H1 (cell line): ENCODE measurements around the gene TTC28. TPM values are rescaled to one million over a fixed set of nuclear protein-coding genes. Genes with fewer than 3 reads are reported as not detected.

ENCODE experiments used
- CTCF ChIA-PET: fragments of 300-600 bp; sonication (Branson Sonifier 250); formaldehyde crosslinking; loops from one replicate; lab custom pipeline; 2021; ENCODE audit not compliant: partially characterized antibody; lab: Charles Lee
- POLR2A ChIA-PET: fragments of 300-600 bp; sonication (Branson Sonifier 250); formaldehyde crosslinking; loops from one replicate; lab custom pipeline; 2021; ENCODE audit warnings: inconsistent platforms; ENCODE audit not compliant: partially characterized antibody; lab: Charles Lee
- DNase-seq, 2 experiments: peaks; one replicate each; pipeline versions ENCODE4 v3.0.0 to v3.0.0-alpha.2; 2010 to 2022; ENCODE audit warnings: low spot score in 2 of 2, low read depth in 1 of 2, mixed read lengths in 1 of 2
- FAIRE-seq: peaks from 2 replicates; lab custom pipeline; 2011; peaks lifted over from hg19 to GRCh38; lab: Jason Lieb, UNC
- H2AFZ ChIP-seq: 2 replicates; pipeline ENCODE4 v1.8.1; 2012; ENCODE audit warnings: low read length, inconsistent platforms
- H2AK5ac ChIP-seq: 2 replicates; pipeline ENCODE4 v1.6.1; 2013; ENCODE audit warnings: low read depth, low read length
- H2BK120ac ChIP-seq: replicated peaks from 2 replicates; pipeline ENCODE3; 2013; ENCODE audit warnings: low read depth, low read length, inconsistent platforms
- H2BK12ac ChIP-seq: 2 replicates; pipeline ENCODE4 v1.6.1; 2013; ENCODE audit warnings: low read depth, low read length
- H2BK15ac ChIP-seq: 2 replicates; pipeline ENCODE4 v1.6.1; 2013; ENCODE audit warnings: low read length
- H2BK20ac ChIP-seq: 2 replicates; pipeline ENCODE4 v1.6.1; 2013; ENCODE audit warnings: low read length
- H2BK5ac ChIP-seq: 2 replicates; pipeline ENCODE4 v1.6.1; 2013; ENCODE audit warnings: low read depth, low read length
- H3K14ac ChIP-seq: 2 replicates; pipeline ENCODE4 v1.6.1; 2013; ENCODE audit warnings: inconsistent platforms; ENCODE audit not compliant: insufficient read length
- H3K18ac ChIP-seq: 2 replicates; pipeline ENCODE4 v1.6.1; 2013; ENCODE audit warnings: low read length; ENCODE audit errors: extremely low read depth
- H3K23ac ChIP-seq: 2 replicates; pipeline ENCODE4 v1.6.1; 2013; ENCODE audit warnings: inconsistent platforms; ENCODE audit not compliant: insufficient read length
- H3K23me2 ChIP-seq: 2 replicates; pipeline ENCODE4 v1.6.1; 2013; ENCODE audit warnings: low read depth, low read length
- H3K27ac ChIP-seq: 2 replicates; pipeline ENCODE4 v1.6.1; 2011; ENCODE audit warnings: low read depth, low read length, inconsistent platforms
- H3K27me3 ChIP-seq, 4 experiments: replicated peaks in 1 of 4; 1 replicate in 1 of 4; 2 replicates in 3 of 4; pipeline versions ENCODE4 v1.6.1 to v1.8.1; 2011 to 2013; ENCODE audit warnings: low read length in 3 of 4, mild to moderate bottlenecking in 3 of 4, inconsistent platforms in 2 of 4, mixed read lengths in 2 of 4, moderate library complexity in 1 of 4; ENCODE audit not compliant: control insufficient read depth in 3 of 4, insufficient read depth in 3 of 4; ENCODE audit errors: extremely low read depth in 1 of 4
- H3K36me3 ChIP-seq, 4 experiments: 2 replicates each; pipeline versions ENCODE4 v1.6.1 to v1.8.1; 2011 to 2013; ENCODE audit warnings: mild to moderate bottlenecking in 4 of 4, low read length in 3 of 4, moderate library complexity in 2 of 4, control low read depth in 1 of 4, inconsistent platforms in 1 of 4; ENCODE audit not compliant: insufficient read depth in 4 of 4, control insufficient read depth in 2 of 4
- H3K4ac ChIP-seq: replicated peaks from 2 replicates; pipeline ENCODE3; 2013; ENCODE audit warnings: low read length, low read depth, mixed read lengths, inconsistent platforms; ENCODE audit not compliant: insufficient read length
- H3K4me1 ChIP-seq, 4 experiments: replicated peaks in 1 of 4; 1 replicate in 1 of 4; 2 replicates in 3 of 4; pipeline versions ENCODE4 v1.6.1 to v1.8.1; 2011 to 2013; ENCODE audit warnings: low read length in 3 of 4, inconsistent platforms in 2 of 4, mixed read lengths in 1 of 4; ENCODE audit not compliant: insufficient read depth in 4 of 4, control insufficient read depth in 3 of 4
- H3K4me2 ChIP-seq, 2 experiments: 2 replicates each; pipeline versions ENCODE4 v1.6.1 to v1.8.1; 2011 to 2013; ENCODE audit warnings: low read depth in 2 of 2, low read length in 2 of 2, control low read depth in 1 of 2, inconsistent platforms in 1 of 2, mild to moderate bottlenecking in 1 of 2; ENCODE audit not compliant: insufficient read depth in 1 of 2
- H3K4me3 ChIP-seq, 4 experiments: fragments of 200-600, 300-600 bp in 1 of 4; sonication (generic), shearing (Covaris generic), sonication (Bioruptor Twin) in 1 of 4; 2 replicates each; pipeline versions ENCODE4 v1.5.1 to v1.8.1; 2011 to 2016; ENCODE audit warnings: low read length in 4 of 4, low read depth in 3 of 4, control low read depth in 2 of 4, inconsistent platforms in 2 of 4, mild to moderate bottlenecking in 2 of 4, mixed read lengths in 1 of 4, moderate library complexity in 1 of 4; ENCODE audit not compliant: insufficient read depth in 2 of 4; ENCODE audit errors: extremely low read depth in 1 of 4
- H3K56ac ChIP-seq: replicated peaks from 2 replicates; pipeline ENCODE3; 2013; ENCODE audit warnings: low read depth, mild to moderate bottlenecking, mixed read lengths, low read length, inconsistent platforms; ENCODE audit not compliant: insufficient read length
- H3K79me1 ChIP-seq: 2 replicates; pipeline ENCODE4 v1.6.1; 2013; ENCODE audit warnings: low read depth, low read length, control low read depth
- H3K79me2 ChIP-seq, 2 experiments: 2 replicates each; pipeline versions ENCODE4 v1.6.1 to v1.8.1; 2012 to 2013; ENCODE audit warnings: low read length in 2 of 2, mild to moderate bottlenecking in 2 of 2, inconsistent platforms in 1 of 2; ENCODE audit not compliant: insufficient read depth in 2 of 2, control insufficient read depth in 1 of 2
- H3K9ac ChIP-seq, 4 experiments: replicated peaks in 1 of 4; 1 replicate in 1 of 4; 2 replicates in 3 of 4; pipeline versions ENCODE4 v1.6.1 to v1.8.1; 2011 to 2013; ENCODE audit warnings: low read depth in 3 of 4, low read length in 3 of 4, control low read depth in 2 of 4, mild to moderate bottlenecking in 2 of 4, moderate library complexity in 2 of 4, inconsistent platforms in 1 of 4; ENCODE audit errors: extremely low read depth in 1 of 4
- H3K9me3 ChIP-seq, 2 experiments: 2 replicates each; pipeline versions ENCODE4 v1.6.1 to v1.8.1; 2012 to 2013; ENCODE audit warnings: mild to moderate bottlenecking in 2 of 2, moderate library complexity in 2 of 2, control low read depth in 1 of 2, inconsistent platforms in 1 of 2, low read depth in 1 of 2, low read length in 1 of 2, mixed read lengths in 1 of 2; ENCODE audit not compliant: insufficient read depth in 2 of 2
- H4K20me1 ChIP-seq, 2 experiments: replicated peaks in 1 of 2; 2 replicates each; pipeline versions ENCODE3 to v1.8.1; 2011 to 2013; ENCODE audit warnings: inconsistent platforms in 2 of 2, low read length in 2 of 2, mild to moderate bottlenecking in 1 of 2; ENCODE audit not compliant: insufficient read depth in 2 of 2, control insufficient read depth in 1 of 2
- H4K5ac ChIP-seq: 2 replicates; pipeline ENCODE4 v1.6.1; 2013; ENCODE audit warnings: low read length, low read depth, mixed read lengths, inconsistent platforms; ENCODE audit not compliant: insufficient read length
- H4K8ac ChIP-seq: 2 replicates; pipeline ENCODE4 v1.8.0; 2013; ENCODE audit warnings: mild to moderate bottlenecking, moderate library complexity, low read length, inconsistent platforms; ENCODE audit not compliant: insufficient read depth; ENCODE audit errors: extremely low read depth
- H4K91ac ChIP-seq: replicated peaks from 2 replicates; pipeline ENCODE3; 2013; ENCODE audit warnings: low read length, mixed read lengths, inconsistent platforms; ENCODE audit not compliant: insufficient read length
- WGBS, 2 experiments: shearing (Covaris generic) in 1 of 2; methylation state at CpG; one replicate each; pipeline versions ENCODE4 v1.1.6 to v1.1.7; 2013 to 2015; ENCODE audit warnings: low lambda C conversion rate in 2 of 2, mixed read lengths in 2 of 2, inconsistent platforms in 1 of 2, low coverage in 1 of 2, missing lambda C conversion rate in 1 of 2; ENCODE audit not compliant: insufficient replicate concordance in 2 of 2, insufficient coverage in 1 of 2, insufficient read length in 1 of 2; ENCODE audit errors: extremely low coverage in 1 of 2, missing lambda C conversion rate in 1 of 2; 5-methylcytosine and 5-hydroxymethylcytosine counted together
- polyA plus RNA-seq, 7 experiments: library from polyadenylated mRNA; depleted of rRNA in 3 of 7; stranded (reverse) in 5 of 7; unstranded in 2 of 7; fragments of >200 nt in 5 of 7; fragments of 200-250 nt in 2 of 7; gene quantifications; 1 replicate in 5 of 7; 2 replicates in 1 of 7; 4 replicates in 1 of 7; pipeline versions ENCODE4 v1.2.1 to v1.2.3, GENCODE V29; 2011 to 2013; ENCODE audit warnings: missing spikeins in 2 of 7, mixed read lengths in 2 of 7
- total RNA-seq: library from RNA; stranded (reverse); fragmentation: NEBNext Ultra II Directional; extraction: Animal tissue kit (Norgen Biotek cat#: 25700); gene quantifications from 2 replicates; pipeline ENCODE4 v1.2.1, GENCODE V29; 2021

The TTC28 gene
- total and polyA plus RNA-seq, 2 of the 8 experiments (the other 6 are each of a cell fraction or from before 2014, with no cell fraction given): 2.6 to 12.6 TPM

GRCh38 chr22:28440592-28441390 is 238.8 kb downstream of the TTC28 start:
- H3K56ac ChIP-seq: no peak overlapping the region
- H3K27me3 ChIP-seq: no peaks in the 10 kb centered on the region; a peak in 1 of 7 replicates
- DNase-seq (no peak), FAIRE-seq (no peak)
- H3K27ac ChIP-seq: no peak overlapping the region
- H2BK12ac ChIP-seq: no peak overlapping the region
- H4K5ac ChIP-seq: no peak overlapping the region
- no peaks in the 10 kb centered on the region for H4K20me1 ChIP-seq
- no peak overlapping the region for H3K9ac ChIP-seq
- no peaks in the 10 kb centered on the region for H3K36me3 ChIP-seq
- no peaks in the 10 kb centered on the region for H3K79me1 ChIP-seq
- H4K8ac ChIP-seq: no peak overlapping the region
- WGBS, 2 experiments: 85% methylated on average over 4 of the region's 4 CpGs; no CpG with 5 or more reads in 1 of the 2 experiments
- H2BK5ac ChIP-seq: no peak overlapping the region
- no peak overlapping the region for H3K14ac ChIP-seq
- H3K23ac ChIP-seq: no peak overlapping the region
- ChIA-PET CTCF (interaction anchor here (0.6 to 7.2 kb wide), 10 partner anchors 10 to 461 kb away, joined by 3 to 51 read pairs (median 3); no protein-coding TSS in a partner anchor), POLR2A (no interaction called here)
- no peak overlapping the region; a peak in 1 of 4 replicates for H3K4me2 ChIP-seq
- H3K4me1 ChIP-seq: peaks cover 0 to 3% (median 1%) of the 10 kb centered on the region in 4 experiments; a peak in 2 of 7 replicates
- no peak overlapping the region for H3K18ac ChIP-seq
- H3K79me2 ChIP-seq: no peaks in the 10 kb centered on the region
- no peak overlapping the region for H4K91ac ChIP-seq
- no peak overlapping the region for H2BK20ac ChIP-seq
- H3K23me2 ChIP-seq: peaks cover 10% of the 10 kb centered on the region
- H2BK15ac ChIP-seq: no peak overlapping the region
- H2AK5ac ChIP-seq: no peak overlapping the region
- no peak overlapping the region for H2BK120ac ChIP-seq
- no peak overlapping the region for H2AFZ ChIP-seq
- no peaks in the 10 kb centered on the region for H3K9me3 ChIP-seq
- no peak overlapping the region for H3K4me3 ChIP-seq
- H3K4ac ChIP-seq: no peak overlapping the region
